Peyer's patch (tissue), 4 donors: ENCODE measurements around the gene APOL4. TPM values are rescaled to one million over a fixed set of nuclear protein-coding genes. Genes with fewer than 3 reads are reported as not detected.
"Not testable (repeated sequence)": the region's sequence is repeated elsewhere in the genome, so short reads cannot be mapped to it uniquely, and the experiment has no call there.

Source experiments
- DNase-seq, 3 donors: peaks; one replicate each; pipeline ENCODE4 v3.0.0-alpha.2; 2017 to 2019
- H3K27ac ChIP-seq, 4 donors: fragments of 200-600 bp; sonication (generic); one replicate each; pipeline ENCODE4 v1.5.1; 2016 to 2019
- H3K27me3 ChIP-seq, 2 donors: fragments of 200-600 bp; sonication (generic); one replicate each; pipeline ENCODE4 v1.5.1; 2019
- H3K36me3 ChIP-seq, 3 donors: fragments of 200-600 bp; sonication (generic); one replicate each; pipeline ENCODE4 v1.5.1; 2016 to 2019
- H3K4me1 ChIP-seq, 4 donors: fragments of 200-600 bp; sonication (generic); one replicate each; pipeline ENCODE4 v1.5.1; 2016 to 2019
- H3K4me3 ChIP-seq, 4 donors: fragments of 200-600 bp; sonication (generic); 1 replicate in 3 of 4; 2 replicates in 1 of 4; pipeline ENCODE4 v1.5.1; 2016 to 2019; ENCODE audit warnings: mild to moderate bottlenecking in 1 of 4
- H3K9me3 ChIP-seq, 4 donors: fragments of 200-600 bp; sonication (generic); one replicate each; pipeline ENCODE4 v1.5.1; 2016 to 2019; ENCODE audit warnings: mild to moderate bottlenecking in 1 of 4
- CTCF ChIP-seq, 6 experiments: fragments of 450-650 bp in 4 of 6; fragments of 200-600 bp in 2 of 6; sonication (generic) in 1 of 6; IDR thresholded peaks; one replicate each; pipeline ENCODE4 v1.5.1; 2017 to 2019; ENCODE audit warnings: antibody characterized with exemption in 6 of 6, mild to moderate bottlenecking in 3 of 6, moderate library complexity in 1 of 6
- POLR2A ChIP-seq, 2 donors: fragments of 450-650 bp; IDR thresholded peaks; one replicate each; pipeline ENCODE4 v1.5.1; 2017; ENCODE audit warnings: antibody characterized with exemption in 2 of 2, mild to moderate bottlenecking in 2 of 2, moderate library complexity in 2 of 2
- total RNA-seq, 4 donors: library from RNA; depleted of rRNA; stranded (reverse); fragments of >200 nt; gene quantifications; one replicate each; pipeline ENCODE4 v1.1.0, GENCODE V29; 2016

The APOL4 gene
- total RNA-seq, 4 donors from 2014 or later = 0.35 to 3.3 (median 2.5) TPM; not detected in 1

GRCh38 chr22:36194385-36194784, 7.2 kb downstream of the APOL4 start:
- H3K4me3 ChIP-seq = no peak overlapping the region
- H3K4me1 ChIP-seq = peaks cover 0 to 4% (median 0%) of the 10 kb centered on the region in 4 donors
- no peak overlapping the region for H3K27ac ChIP-seq
- no peaks in the 10 kb centered on the region for H3K27me3 ChIP-seq
- DNase-seq = no peak
- H3K9me3 ChIP-seq = no peaks in the 10 kb centered on the region
- TF ChIP-seq POLR2A (IDR thresholded peaks at IDR 0.05) = no peak
- no peak for TF ChIP-seq CTCF (IDR thresholded peaks at IDR 0.05)
- no peaks in the 10 kb centered on the region for H3K36me3 ChIP-seq

DNA sequence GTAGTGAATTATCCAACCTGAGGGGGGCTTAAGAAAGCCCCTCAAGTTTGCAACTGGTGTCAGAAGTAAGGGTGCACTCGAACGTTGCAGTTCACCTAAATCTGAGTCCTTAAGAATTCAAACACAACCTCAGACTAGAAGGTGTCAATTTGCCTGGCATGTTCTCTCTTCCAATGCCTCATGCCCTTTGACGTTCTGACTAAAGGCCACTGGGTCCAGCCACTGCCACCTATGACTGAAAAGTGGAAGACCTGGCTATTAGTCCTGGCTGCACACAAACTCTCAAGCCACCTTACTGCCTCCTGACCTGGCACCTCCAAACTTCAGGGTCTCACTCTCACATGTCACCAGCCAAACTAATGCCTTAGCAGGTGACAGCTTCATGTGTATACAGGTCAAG, 8.0 kb downstream of the APOL4 start:
- Histone ChIP-seq H3K36me3 (no peaks in the 10 kb centered on the region), H3K4me1 (peaks cover 0 to 4% (median 0%) of the 10 kb centered on the region in 4 donors), H3K4me3 (no peak overlapping the region), H3K27me3 (no peaks in the 10 kb centered on the region), H3K9me3 (no peaks in the 10 kb centered on the region), H3K27ac (no peak overlapping the region)
- TF ChIP-seq POLR2A (IDR thresholded peaks at IDR 0.05) (no peak), CTCF (IDR thresholded peaks at IDR 0.05) (no peak)
- DNase-seq = no peak

DNA sequence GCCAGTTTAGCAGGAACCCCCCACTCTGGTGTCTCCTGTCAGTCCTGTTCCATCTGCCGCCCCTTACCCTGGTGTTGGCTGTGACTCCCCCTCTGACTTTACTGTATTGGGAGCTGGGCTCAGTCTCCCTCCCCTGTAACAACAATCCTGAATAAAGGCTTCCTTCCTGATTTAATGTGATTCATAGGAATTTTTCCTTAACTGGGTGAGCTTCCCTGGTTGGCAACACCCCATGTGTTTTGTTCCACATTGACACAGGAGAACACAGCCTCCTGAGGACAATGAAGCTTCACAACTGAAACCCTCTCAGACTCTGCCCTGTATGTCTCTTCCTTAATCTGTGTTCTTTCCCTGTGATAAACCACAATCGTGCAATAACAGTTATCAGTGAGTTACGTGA, 8.4 kb downstream of the APOL4 start:
- Histone ChIP-seq H3K27ac (no peak overlapping the region), H3K4me3 (no peak overlapping the region), H3K36me3 (no peaks in the 10 kb centered on the region), H3K27me3 (no peaks in the 10 kb centered on the region), H3K4me1 (peaks cover 0 to 4% (median 0%) of the 10 kb centered on the region in 4 donors), H3K9me3 (no peaks in the 10 kb centered on the region)
- TF ChIP-seq POLR2A (IDR thresholded peaks at IDR 0.05) = no peak
- no peak for TF ChIP-seq CTCF (IDR thresholded peaks at IDR 0.05)
- no peak for DNase-seq

GRCh38 chr22:36192542-36192941, 9.1 kb downstream of the APOL4 start:
- no peak overlapping the region for H3K4me3 ChIP-seq
- peaks cover 0 to 4% (median 0%) of the 10 kb centered on the region in 4 donors for H3K4me1 ChIP-seq
- no peak for DNase-seq
- H3K27ac ChIP-seq = no peak overlapping the region
- no peaks in the 10 kb centered on the region for H3K36me3 ChIP-seq
- TF ChIP-seq POLR2A (IDR thresholded peaks at IDR 0.05) = no peak
- H3K9me3 ChIP-seq = no peaks in the 10 kb centered on the region
- no peaks in the 10 kb centered on the region for H3K27me3 ChIP-seq

- H3K9me3 ChIP-seq = no peaks in the 10 kb centered on the region
- H3K4me3 ChIP-seq = no peak overlapping the region
- no peaks in the 10 kb centered on the region for H3K27me3 ChIP-seq
- H3K36me3 ChIP-seq = no peaks in the 10 kb centered on the region
- no peak for TF ChIP-seq CTCF (IDR thresholded peaks at IDR 0.05)
- TF ChIP-seq POLR2A (IDR thresholded peaks at IDR 0.05) = no peak
- no peaks in the 10 kb centered on the region for H3K4me1 ChIP-seq
- H3K27ac ChIP-seq = no peak overlapping the region
- no peak for DNase-seq
Measured at GRCh38 chr22:36191106-36191836, 10.3 kb downstream of the APOL4 start.

GRCh38 chr22:36187862-36188261, 13.7 kb downstream of the APOL4 start:
- not testable (repeated sequence) for H3K27ac ChIP-seq, H3K4me3 ChIP-seq, H3K4me1 ChIP-seq, H3K9me3 ChIP-seq, DNase-seq, H3K27me3 ChIP-seq, H3K36me3 ChIP-seq
